ENCODE results near the gene SYAP1. TPM values are rescaled to one million over a fixed set of nuclear protein-coding genes. Genes with fewer than 3 reads are reported as not detected.

SYAP1 gene
- total and polyA plus RNA-seq, 2 of the 8 experiments (the other 6 are each of a cell fraction or from before 2014, with no cell fraction given), result 2.9 to 20.3 TPM

DNA sequence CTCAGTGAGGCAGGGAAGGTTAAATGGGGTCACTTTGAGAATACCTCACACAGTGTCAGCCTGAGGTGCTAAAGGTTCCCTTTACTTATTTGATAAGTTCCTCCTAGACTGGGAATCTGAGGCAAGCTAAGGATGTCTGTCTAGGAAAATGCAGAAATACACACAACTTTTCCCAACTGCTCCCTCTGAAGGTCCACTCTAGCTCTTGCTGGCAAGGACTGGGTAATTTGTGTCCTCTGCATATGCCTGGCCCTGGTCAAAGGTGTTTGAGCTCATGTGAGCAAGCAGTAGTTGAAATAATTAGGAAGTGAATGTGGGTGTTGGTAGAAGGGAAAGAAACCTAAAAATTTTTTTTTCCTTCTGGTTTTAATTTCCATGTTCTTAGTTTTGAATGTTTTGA is 88.1 kb downstream of the SYAP1 start (continued):
- TF ChIP-seq KDM5A (IDR thresholded peaks at IDR 0.05; ENCODE audit: low read length), result no peak
- TF ChIP-seq, protein P1, sequence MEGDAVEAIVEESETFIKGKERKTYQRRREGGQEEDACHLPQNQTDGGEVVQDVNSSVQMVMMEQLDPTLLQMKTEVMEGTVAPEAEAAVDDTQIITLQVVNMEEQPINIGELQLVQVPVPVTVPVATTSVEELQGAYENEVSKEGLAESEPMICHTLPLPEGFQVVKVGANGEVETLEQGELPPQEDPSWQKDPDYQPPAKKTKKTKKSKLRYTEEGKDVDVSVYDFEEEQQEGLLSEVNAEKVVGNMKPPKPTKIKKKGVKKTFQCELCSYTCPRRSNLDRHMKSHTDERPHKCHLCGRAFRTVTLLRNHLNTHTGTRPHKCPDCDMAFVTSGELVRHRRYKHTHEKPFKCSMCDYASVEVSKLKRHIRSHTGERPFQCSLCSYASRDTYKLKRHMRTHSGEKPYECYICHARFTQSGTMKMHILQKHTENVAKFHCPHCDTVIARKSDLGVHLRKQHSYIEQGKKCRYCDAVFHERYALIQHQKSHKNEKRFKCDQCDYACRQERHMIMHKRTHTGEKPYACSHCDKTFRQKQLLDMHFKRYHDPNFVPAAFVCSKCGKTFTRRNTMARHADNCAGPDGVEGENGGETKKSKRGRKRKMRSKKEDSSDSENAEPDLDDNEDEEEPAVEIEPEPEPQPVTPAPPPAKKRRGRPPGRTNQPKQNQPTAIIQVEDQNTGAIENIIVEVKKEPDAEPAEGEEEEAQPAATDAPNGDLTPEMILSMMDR (IDR thresholded peaks at IDR 0.05; ENCODE audit: control extremely low read depth in 1 of 3, insufficient read depth in 1 of 3, low read depth in 1 of 3, low read length in 3 of 3), result peak in 2 of 3 experiments; percentile 27 to 42; a peak in 3 of 4 replicates
- no peak for TF ChIP-seq CBX8 (IDR thresholded peaks at IDR 0.05; ENCODE audit: borderline replicate concordance, low read depth, low read length)
